PFSK-1 (cell line): ENCODE data around the gene S100A7A.

Source experiments
- FOXP2 ChIP-seq: optimal IDR thresholded peaks from 2 replicates; pipeline ENCODE3; 2011; ENCODE audit warnings: borderline replicate concordance, control low read depth, inconsistent platforms; ENCODE audit not compliant: insufficient read depth; ENCODE audit errors: extremely low read length, extremely low read depth
- POLR2AphosphoS5 ChIP-seq: IDR thresholded peaks from 2 replicates; pipeline ENCODE4 v1.6.1; 2012; ENCODE audit warnings: low read depth, mild to moderate bottlenecking, control low read depth, low read length, moderate library complexity
- SIN3A ChIP-seq: IDR thresholded peaks from 2 replicates; pipeline ENCODE4 v1.6.1; 2012; ENCODE audit warnings: mild to moderate bottlenecking, low read length, moderate library complexity, borderline replicate concordance; ENCODE audit not compliant: insufficient read depth
- TAF1 ChIP-seq: IDR thresholded peaks from 2 replicates; pipeline ENCODE4 v1.6.1; 2012; ENCODE audit warnings: low read length, control low read depth, borderline replicate concordance; ENCODE audit not compliant: insufficient read depth
- TF ChIP-seq, protein P1 (sequence below), 2 experiments: IDR thresholded peaks; 2 replicates each; pipeline versions ENCODE4 v1.6.1 to v1.8.0; 2011 to 2012; ENCODE audit warnings: low read depth in 2 of 2, low read length in 2 of 2, control low read depth in 1 of 2, inconsistent platforms in 1 of 2, mild to moderate bottlenecking in 1 of 2, moderate library complexity in 1 of 2; ENCODE audit not compliant: insufficient read depth in 1 of 2

GRCh38 chr1:153422450-153423068 lies 6.2 kb downstream of the S100A7A start:
- peak; percentile 72; the same call in 1 of the 2 replicates for TF ChIP-seq SIN3A
- TF ChIP-seq, protein P1, sequence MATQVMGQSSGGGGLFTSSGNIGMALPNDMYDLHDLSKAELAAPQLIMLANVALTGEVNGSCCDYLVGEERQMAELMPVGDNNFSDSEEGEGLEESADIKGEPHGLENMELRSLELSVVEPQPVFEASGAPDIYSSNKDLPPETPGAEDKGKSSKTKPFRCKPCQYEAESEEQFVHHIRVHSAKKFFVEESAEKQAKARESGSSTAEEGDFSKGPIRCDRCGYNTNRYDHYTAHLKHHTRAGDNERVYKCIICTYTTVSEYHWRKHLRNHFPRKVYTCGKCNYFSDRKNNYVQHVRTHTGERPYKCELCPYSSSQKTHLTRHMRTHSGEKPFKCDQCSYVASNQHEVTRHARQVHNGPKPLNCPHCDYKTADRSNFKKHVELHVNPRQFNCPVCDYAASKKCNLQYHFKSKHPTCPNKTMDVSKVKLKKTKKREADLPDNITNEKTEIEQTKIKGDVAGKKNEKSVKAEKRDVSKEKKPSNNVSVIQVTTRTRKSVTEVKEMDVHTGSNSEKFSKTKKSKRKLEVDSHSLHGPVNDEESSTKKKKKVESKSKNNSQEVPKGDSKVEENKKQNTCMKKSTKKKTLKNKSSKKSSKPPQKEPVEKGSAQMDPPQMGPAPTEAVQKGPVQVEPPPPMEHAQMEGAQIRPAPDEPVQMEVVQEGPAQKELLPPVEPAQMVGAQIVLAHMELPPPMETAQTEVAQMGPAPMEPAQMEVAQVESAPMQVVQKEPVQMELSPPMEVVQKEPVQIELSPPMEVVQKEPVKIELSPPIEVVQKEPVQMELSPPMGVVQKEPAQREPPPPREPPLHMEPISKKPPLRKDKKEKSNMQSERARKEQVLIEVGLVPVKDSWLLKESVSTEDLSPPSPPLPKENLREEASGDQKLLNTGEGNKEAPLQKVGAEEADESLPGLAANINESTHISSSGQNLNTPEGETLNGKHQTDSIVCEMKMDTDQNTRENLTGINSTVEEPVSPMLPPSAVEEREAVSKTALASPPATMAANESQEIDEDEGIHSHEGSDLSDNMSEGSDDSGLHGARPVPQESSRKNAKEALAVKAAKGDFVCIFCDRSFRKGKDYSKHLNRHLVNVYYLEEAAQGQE (IDR thresholded peaks at IDR 0.05; ENCODE audit: insufficient read depth in 1 of 2, low read depth in 2 of 2, low read length in 2 of 2): peak; percentile 97 to 100
- no peak for TF ChIP-seq TAF1
- no peak for TF ChIP-seq POLR2AphosphoS5
- no peak for TF ChIP-seq FOXP2
